ENCODE data around the gene GUCA1C.

The GUCA1C gene

GRCh38 chr3:108953700-108954099 lies at the start of gene GUCA1C:
Gene GUCA1C, minus strand, starts transcription at chr3:108953879. Its CDS starts 117 bp downstream, at chr3:108953762.
- DNase-seq (ENCODE audit: low read depth in 3 of 3) = no peak

- DNase-seq (ENCODE audit: low read depth in 3 of 3) = no peak
Measured at GRCh38 chr3:108998436-108998835, 44.8 kb upstream of the GUCA1C start.

GRCh38 chr3:108985844-108986243 lies 32.2 kb upstream of the GUCA1C start:
- DNase-seq (ENCODE audit: low read depth in 3 of 3) = no peak

GRCh38 chr3:108983051-108983450 lies 29.4 kb upstream of the GUCA1C start:
- no peak for DNase-seq (ENCODE audit: low read depth in 3 of 3)

- DNase-seq (ENCODE audit: low read depth in 3 of 3) = no peak
Measured at GRCh38 chr3:108976058-108976457, 22.4 kb upstream of the GUCA1C start.

GRCh38 chr3:108973019-108973418 lies 19.3 kb upstream of the GUCA1C start:
- no peak for DNase-seq (ENCODE audit: low read depth in 3 of 3)

GRCh38 chr3:108972482-108972881 lies 18.8 kb upstream of the GUCA1C start:
- no peak for DNase-seq (ENCODE audit: low read depth in 3 of 3)

- DNase-seq (ENCODE audit: low read depth in 3 of 3) = no peak
Measured at GRCh38 chr3:108970561-108970960, 16.9 kb upstream of the GUCA1C start.

GRCh38 chr3:108966773-108967172 lies 13.1 kb upstream of the GUCA1C start:
- no peak for DNase-seq (ENCODE audit: low read depth in 3 of 3)

GRCh38 chr3:108959017-108959416 lies 5.3 kb upstream of the GUCA1C start:
- DNase-seq (ENCODE audit: low read depth in 3 of 3) = no peak

- DNase-seq (ENCODE audit: low read depth in 3 of 3) = no peak
Measured at GRCh38 chr3:108953210-108953609, 469 bp downstream of the GUCA1C start.

- no peak for DNase-seq (ENCODE audit: low read depth in 3 of 3)
Measured at GRCh38 chr3:108951820-108952501, 1.7 kb downstream of the GUCA1C start.

- no peak for DNase-seq (ENCODE audit: low read depth in 3 of 3)
Measured at GRCh38 chr3:108947855-108948254, 5.8 kb downstream of the GUCA1C start.

GRCh38 chr3:108946292-108947285 lies 7.1 kb downstream of the GUCA1C start:
- no peak for DNase-seq (ENCODE audit: low read depth in 3 of 3)

- DNase-seq (ENCODE audit: low read depth in 3 of 3) = no peak
Measured at GRCh38 chr3:108940568-108941263, 13.0 kb downstream of the GUCA1C start.

GRCh38 chr3:108940166-108940565 lies 13.5 kb downstream of the GUCA1C start:
- DNase-seq (ENCODE audit: low read depth in 3 of 3) = no peak

- DNase-seq (ENCODE audit: low read depth in 3 of 3) = no peak
Measured at GRCh38 chr3:108936924-108937689, 16.6 kb downstream of the GUCA1C start.

- no peak for DNase-seq (ENCODE audit: low read depth in 3 of 3)
Measured at GRCh38 chr3:108931035-108931434, 22.6 kb downstream of the GUCA1C start.

- no peak for DNase-seq (ENCODE audit: low read depth in 3 of 3)
Measured at GRCh38 chr3:108918866-108919265, 34.8 kb downstream of the GUCA1C start.

GRCh38 chr3:108914774-108915641 lies 38.7 kb downstream of the GUCA1C start:
- peak; percentile 30 to 52 (median 37) for DNase-seq (ENCODE audit: low read depth in 3 of 3)

Data from stimulated activated CD4-positive, alpha-beta T cell treated with anti-CD3 and anti-CD28 coated beads, TNF-alpha, amount 100 ng/mL, for 24 hours (primary cell).